H9 (cell line): ENCODE results near the gene RPL38. TPM values are rescaled to one million over a fixed set of nuclear protein-coding genes. Genes with fewer than 3 reads are reported as not detected.
A peak's percentile ranks its signal among the peaks of the same experiment; 100 is the strongest.

Source experiments
- DNase-seq: peaks from one replicate; pipeline ENCODE4 v3.0.0-alpha.2; 2017
- H2AFZ ChIP-seq: one replicate; pipeline ENCODE4 v1.6.1; 2013; ENCODE audit warnings: mild to moderate bottlenecking, low read length, control low read depth, moderate library complexity
- H2AK5ac ChIP-seq: 2 replicates; pipeline ENCODE4 v1.6.1; 2013; ENCODE audit warnings: low read length, control low read depth, mixed read lengths; ENCODE audit not compliant: insufficient read length
- H2BK120ac ChIP-seq: one replicate; pipeline ENCODE4 v1.6.1; 2013; ENCODE audit warnings: low read depth, mild to moderate bottlenecking, low read length, control low read depth, inconsistent platforms; ENCODE audit not compliant: poor library complexity, severe bottlenecking
- H2BK12ac ChIP-seq: 2 replicates; pipeline ENCODE4 v1.6.1; 2013; ENCODE audit warnings: low read length, control low read depth, mixed read lengths, low read depth; ENCODE audit not compliant: insufficient read length
- H2BK15ac ChIP-seq: 2 replicates; pipeline ENCODE4 v1.6.1; 2013; ENCODE audit warnings: low read depth, low read length, control low read depth
- H2BK20ac ChIP-seq: one replicate; pipeline ENCODE4 v1.6.1; 2013; ENCODE audit warnings: low read depth, mild to moderate bottlenecking, low read length, control low read depth, inconsistent platforms; ENCODE audit not compliant: poor library complexity, severe bottlenecking
- H2BK5ac ChIP-seq: 2 replicates; pipeline ENCODE4 v1.6.1; 2013; ENCODE audit warnings: low read length, control low read depth, mixed read lengths; ENCODE audit not compliant: insufficient read length
- H3K14ac ChIP-seq: 2 replicates; pipeline ENCODE4 v1.6.1; 2013; ENCODE audit warnings: low read length, control low read depth; ENCODE audit not compliant: insufficient read depth
- H3K18ac ChIP-seq: 2 replicates; pipeline ENCODE4 v1.6.1; 2013; ENCODE audit warnings: low read depth, mild to moderate bottlenecking, mixed read lengths, low read length, control low read depth; ENCODE audit not compliant: insufficient read length
- H3K23ac ChIP-seq: 2 replicates; pipeline ENCODE4 v1.6.1; 2013; ENCODE audit warnings: low read length, control low read depth, mixed read lengths, low read depth; ENCODE audit not compliant: insufficient read length
- H3K23me2 ChIP-seq: 2 replicates; pipeline ENCODE4 v1.6.1; 2013; ENCODE audit warnings: low read depth, mild to moderate bottlenecking, mixed read lengths, low read length, control low read depth; ENCODE audit not compliant: insufficient read length, poor library complexity, severe bottlenecking
- H3K27ac ChIP-seq: 2 replicates; pipeline ENCODE4 v1.5.1; 2013; ENCODE audit warnings: low read length, control low read depth, mixed read lengths, low read depth; ENCODE audit not compliant: insufficient read length
- H3K27me3 ChIP-seq: 2 replicates; pipeline ENCODE4 v1.6.1; 2013; ENCODE audit warnings: low read length, control low read depth, inconsistent platforms; ENCODE audit not compliant: insufficient read depth
- H3K4ac ChIP-seq: 2 replicates; pipeline ENCODE4 v1.6.1; 2013; ENCODE audit warnings: low read depth, mild to moderate bottlenecking, control low read depth, inconsistent platforms, low read length, moderate library complexity
- H3K4me1 ChIP-seq: 2 replicates; pipeline ENCODE4 v1.6.1; 2013; ENCODE audit warnings: low read length, control low read depth, inconsistent platforms; ENCODE audit not compliant: insufficient read depth
- H3K4me2 ChIP-seq: 2 replicates; pipeline ENCODE4 v1.6.1; 2013; ENCODE audit warnings: low read length, control low read depth, mixed read lengths; ENCODE audit not compliant: insufficient read length, insufficient read depth
- H3K56ac ChIP-seq: 2 replicates; pipeline ENCODE4 v1.6.1; 2013; ENCODE audit warnings: low read depth, mild to moderate bottlenecking, mixed read lengths, low read length, control low read depth; ENCODE audit not compliant: insufficient read length
- H3K79me1 ChIP-seq: 2 replicates; pipeline ENCODE4 v1.6.1; 2013; ENCODE audit warnings: low read depth, mild to moderate bottlenecking, moderate library complexity, low read length, control low read depth, inconsistent platforms; ENCODE audit not compliant: insufficient read depth, poor library complexity, severe bottlenecking
- H3K79me2 ChIP-seq: 2 replicates; pipeline ENCODE4 v1.6.1; 2013; ENCODE audit warnings: low read length, control low read depth, inconsistent platforms; ENCODE audit not compliant: insufficient read depth
- H3K9ac ChIP-seq: 2 replicates; pipeline ENCODE4 v1.6.1; 2013; ENCODE audit warnings: low read length, control low read depth, mixed read lengths; ENCODE audit not compliant: insufficient read length; ENCODE audit errors: extremely low read depth
- H3K9me3 ChIP-seq: one replicate; pipeline ENCODE4 v1.6.1; 2013; ENCODE audit warnings: low read depth, low read length, inconsistent platforms; ENCODE audit not compliant: control insufficient read depth
- H3T11ph ChIP-seq: one replicate; pipeline ENCODE4 v1.6.1; 2013; ENCODE audit warnings: mild to moderate bottlenecking, low read length, control low read depth, inconsistent platforms
- H4K20me1 ChIP-seq: one replicate; pipeline ENCODE4 v1.6.1; 2013; ENCODE audit not compliant: control insufficient read depth, insufficient read length, insufficient read depth
- H4K5ac ChIP-seq: 2 replicates; pipeline ENCODE4 v1.6.1; 2013; ENCODE audit warnings: low read depth, mild to moderate bottlenecking, mixed read lengths, low read length, control low read depth; ENCODE audit not compliant: insufficient read length
- H4K8ac ChIP-seq: replicated peaks from 2 replicates; pipeline ENCODE4 v1.6.1; 2013; ENCODE audit warnings: low read length, control low read depth, mixed read lengths, low read depth; ENCODE audit not compliant: insufficient read length
- H4K91ac ChIP-seq: 2 replicates; pipeline ENCODE4 v1.6.1; 2013; ENCODE audit warnings: low read depth, mild to moderate bottlenecking, moderate library complexity, mixed read lengths, low read length, control low read depth; ENCODE audit not compliant: insufficient read length
- H3K27ac Mint-ChIP-seq, 3 experiments: 2 replicates in 2 of 3; 3 replicates in 1 of 3; pipeline ENCODE4 v1.8.0; 2020 to 2021; ENCODE audit warnings: mixed read lengths in 3 of 3, mild to moderate bottlenecking in 1 of 3, moderate library complexity in 1 of 3
- H3K27me3 Mint-ChIP-seq: 2 replicates; pipeline ENCODE4 v1.8.0; 2021; ENCODE audit warnings: low read depth, mild to moderate bottlenecking, moderate library complexity, mixed read lengths
- H3K36me3 Mint-ChIP-seq, 3 experiments: 2 replicates in 2 of 3; 3 replicates in 1 of 3; pipeline ENCODE4 v1.8.0; 2020 to 2021; ENCODE audit warnings: low read depth in 3 of 3, mixed read lengths in 3 of 3; ENCODE audit not compliant: insufficient read depth in 1 of 3
- H3K4me1 Mint-ChIP-seq, 2 experiments: 2 replicates each; pipeline ENCODE4 v1.8.0; 2020; ENCODE audit warnings: mixed read lengths in 2 of 2
- H3K4me3 Mint-ChIP-seq, 2 experiments: 2 replicates in 1 of 2; 3 replicates in 1 of 2; pipeline ENCODE4 v1.8.0; 2020 to 2021; ENCODE audit warnings: mild to moderate bottlenecking in 2 of 2, mixed read lengths in 2 of 2, moderate library complexity in 1 of 2
- H3K9me3 Mint-ChIP-seq, 2 experiments: 2 replicates in 1 of 2; 3 replicates in 1 of 2; pipeline ENCODE4 v1.8.0; 2020; ENCODE audit warnings: mild to moderate bottlenecking in 2 of 2, mixed read lengths in 2 of 2, moderate library complexity in 1 of 2
- CTCF ChIP-seq: fragments of 200-600 bp; sonication (generic); conservative IDR thresholded peaks from 3 replicates; pipeline ENCODE4 v1.8.0; 2021; ENCODE audit warnings: antibody characterized with exemption, mild to moderate bottlenecking
- WGBS: extraction: QIAGEN DNeasy Blood & Tissue Kit; methylation state at CpG from one replicate; pipeline ENCODE4 v1.1.7; 2013; ENCODE audit warnings: missing lambda C conversion rate, low lambda C conversion rate, mixed read lengths; ENCODE audit not compliant: insufficient read length; ENCODE audit errors: extremely low coverage; 5-methylcytosine and 5-hydroxymethylcytosine counted together
- total RNA-seq: library from RNA; stranded (reverse); gene quantifications from 2 replicates; pipeline ENCODE4 v1.2.1, GENCODE V29; 2021

Gene RPL38
- total RNA-seq, 1 experiment from 2014 or later, result 1,358 TPM

GRCh38 chr17:74212913-74213791 lies 9.7 kb downstream of the RPL38 start, which contains the start of gene TTYH2:
TSS of gene TTYH2 (plus strand) at chr17:74213571. CDS start at chr17:74213588, 17 bp downstream.
- Histone ChIP-seq H3K27me3 (peaks cover 3% of the 10 kb centered on the region; the same call in 1 of the 2 replicates), H2BK15ac (no peak within 1 kb of the TSS)
- peaks cover 46 to 60% of the 10 kb centered on the region in 2 experiments for H3K4me1 Mint-ChIP-seq

More at GRCh38 chr17:74212913-74213791, 9.7 kb downstream of the RPL38 start, which contains the start of gene TTYH2:
- Histone ChIP-seq H4K8ac (no peak within 1 kb of the TSS), H2AK5ac (no peak within 1 kb of the TSS), H2BK5ac (no peak within 1 kb of the TSS), H3K23me2 (peaks cover 19% of the 10 kb centered on the region), H4K91ac (no peak within 1 kb of the TSS), H3T11ph (no peak within 1 kb of the TSS), H3K79me1 (no peaks in the 10 kb centered on the region), H3K4me2 (peak within 1 kb of the TSS; percentile 88), H3K14ac (0 out of 2 replicates have a peak within 1 kb of the TSS, but pooled peaks have one; percentile 4), H2BK20ac (no peak within 1 kb of the TSS), H3K9me3 (no peaks in the 10 kb centered on the region), H3K4me1 (peaks cover 8% of the 10 kb centered on the region; the same call in 1 of the 2 replicates), H3K9ac (peak within 1 kb of the TSS; percentile 4), H3K18ac (no peak within 1 kb of the TSS), H2BK120ac (no peak within 1 kb of the TSS), H4K20me1 (no peaks in the 10 kb centered on the region), H2BK12ac (no peak within 1 kb of the TSS), H4K5ac (no peak within 1 kb of the TSS), H3K79me2 (no peaks in the 10 kb centered on the region), H3K23ac (no peak within 1 kb of the TSS), H3K56ac (no peak within 1 kb of the TSS), H2AFZ (peak within 1 kb of the TSS; percentile 18), H3K27ac (no peak within 1 kb of the TSS), H3K4ac (no peak within 1 kb of the TSS)
- peaks cover 56% of the 10 kb centered on the region for H3K27me3 Mint-ChIP-seq
- TF ChIP-seq CTCF, result peak; percentile 54
- peak within 1 kb of the TSS in 2 of 3 experiments; percentile 49 to 65; a peak in 2 of 7 replicates for H3K27ac Mint-ChIP-seq
- no CpG with 5 or more reads among the region's 62 CpGs for WGBS
- peak within 1 kb of the TSS; percentile 64 to 83 for H3K4me3 Mint-ChIP-seq
- DNase-seq, result peak; percentile 94
- peaks cover 8 to 28% (median 25%) of the 10 kb centered on the region in 3 experiments for H3K36me3 Mint-ChIP-seq
- H3K9me3 Mint-ChIP-seq, result no peaks in the 10 kb centered on the region
